ENCODE measurements around the gene AQP7. TPM values are rescaled to one million over a fixed set of nuclear protein-coding genes. Genes with fewer than 3 reads are reported as not detected.

AQP7 gene
- total and polyA plus RNA-seq, 9 of the 15 experiments (the other 6 are each of a cell fraction or from before 2014, with no cell fraction given): 0.04 to 0.53 (median 0.07) TPM; not detected in 4

DNA sequence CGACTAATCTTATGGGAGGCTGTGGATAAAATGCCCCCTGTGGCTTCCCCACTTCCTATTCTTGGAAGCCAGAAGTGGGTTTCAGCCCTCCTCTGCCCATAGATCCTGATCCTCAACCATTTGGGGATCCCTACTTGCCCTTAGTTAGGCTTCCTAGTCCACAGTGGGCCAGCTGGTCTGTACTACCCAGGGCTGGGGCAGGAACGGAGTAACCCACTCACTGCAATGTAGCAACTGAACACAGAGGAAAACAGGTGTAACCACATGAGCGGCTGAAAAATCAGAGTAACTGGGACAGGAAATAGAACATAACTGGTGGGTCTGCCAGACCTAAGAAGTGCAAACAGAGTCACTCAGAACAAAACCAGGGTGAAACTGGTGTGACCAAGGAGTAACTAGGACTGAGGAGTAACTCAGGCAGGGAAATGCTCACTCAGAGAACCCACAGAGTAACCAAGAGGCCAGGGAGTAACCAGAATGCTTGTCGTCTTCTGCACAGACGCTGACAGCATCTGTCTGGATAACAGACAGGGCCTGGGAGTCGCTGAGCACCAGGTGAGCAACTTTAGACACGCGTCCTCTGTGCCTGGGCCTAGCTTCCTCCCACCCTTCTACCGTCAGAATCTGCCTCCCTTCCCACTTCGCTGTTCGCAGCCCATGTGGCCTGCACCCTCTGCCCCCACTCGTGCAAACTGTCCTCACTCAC is 44.0 kb upstream of the AQP7 start (continued):
- TF ChIP-seq MYC (IDR thresholded peaks at IDR 0.05; ENCODE audit: low read depth, low read length) (no peak; the same call in 1 of the 2 replicates), MYC (CRISPR knock-in tag; IDR thresholded peaks at IDR 0.05; ENCODE audit: borderline replicate concordance, low read depth) (no peak), SREBF2 (CRISPR knock-in tag; IDR thresholded peaks at IDR 0.05) (no peak), CEBPB (tag; IDR thresholded peaks at IDR 0.05) (no peak), TARDBP (IDR thresholded peaks at IDR 0.05) (no peak), SMAD4 (CRISPR knock-in tag; conservative IDR thresholded peaks at IDR 0.05) (no peak), ZC3H8 (IDR thresholded peaks at IDR 0.05) (no peak), MEF2D (tag; conservative IDR thresholded peaks at IDR 0.05; ENCODE audit: low read depth) (no peak), NR2C1 (IDR thresholded peaks at IDR 0.05) (no peak), NR2C1 (tag; IDR thresholded peaks at IDR 0.05) (no peak)
- TF ChIP-seq, protein P1, sequence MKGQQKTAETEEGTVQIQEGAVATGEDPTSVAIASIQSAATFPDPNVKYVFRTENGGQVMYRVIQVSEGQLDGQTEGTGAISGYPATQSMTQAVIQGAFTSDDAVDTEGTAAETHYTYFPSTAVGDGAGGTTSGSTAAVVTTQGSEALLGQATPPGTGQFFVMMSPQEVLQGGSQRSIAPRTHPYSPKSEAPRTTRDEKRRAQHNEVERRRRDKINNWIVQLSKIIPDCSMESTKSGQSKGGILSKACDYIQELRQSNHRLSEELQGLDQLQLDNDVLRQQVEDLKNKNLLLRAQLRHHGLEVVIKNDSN (CRISPR knock-in tag; IDR thresholded peaks at IDR 0.05): 0 out of 2 replicates have a peak, but pooled peaks have one; percentile 10
- TF ChIP-seq, protein P2, sequence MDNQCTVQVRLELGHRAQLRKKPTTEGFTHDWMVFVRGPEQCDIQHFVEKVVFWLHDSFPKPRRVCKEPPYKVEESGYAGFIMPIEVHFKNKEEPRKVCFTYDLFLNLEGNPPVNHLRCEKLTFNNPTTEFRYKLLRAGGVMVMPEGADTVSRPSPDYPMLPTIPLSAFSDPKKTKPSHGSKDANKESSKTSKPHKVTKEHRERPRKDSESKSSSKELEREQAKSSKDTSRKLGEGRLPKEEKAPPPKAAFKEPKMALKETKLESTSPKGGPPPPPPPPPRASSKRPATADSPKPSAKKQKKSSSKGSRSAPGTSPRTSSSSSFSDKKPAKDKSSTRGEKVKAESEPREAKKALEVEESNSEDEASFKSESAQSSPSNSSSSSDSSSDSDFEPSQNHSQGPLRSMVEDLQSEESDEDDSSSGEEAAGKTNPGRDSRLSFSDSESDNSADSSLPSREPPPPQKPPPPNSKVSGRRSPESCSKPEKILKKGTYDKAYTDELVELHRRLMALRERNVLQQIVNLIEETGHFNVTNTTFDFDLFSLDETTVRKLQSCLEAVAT (IDR thresholded peaks at IDR 0.05): no peak
